Measurements from ENCODE around the gene THY1.
"Not testable (repeated sequence)": the region's sequence is repeated elsewhere in the genome, so short reads cannot be mapped to it uniquely, and the experiment has no call there.

The THY1 gene

GRCh38 chr11:119419834-119420492, 3.0 kb downstream of the THY1 start:
- in situ Hi-C loops (cut with MboI; ENCODE audit: low sequenced_read_pairs), result no loop called here

- in situ Hi-C loops (cut with MboI; ENCODE audit: low sequenced_read_pairs), result no loop called here
Measured at GRCh38 chr11:119419246-119419645, 3.7 kb downstream of the THY1 start.

GRCh38 chr11:119418759-119419158, 4.2 kb downstream of the THY1 start:
- in situ Hi-C loops (cut with MboI; ENCODE audit: low sequenced_read_pairs), result no loop called here

- in situ Hi-C loops (cut with MboI; ENCODE audit: low sequenced_read_pairs), result no loop called here
Measured at GRCh38 chr11:119417726-119418540, 5.0 kb downstream of the THY1 start.

GRCh38 chr11:119416606-119417580, 6.1 kb downstream of the THY1 start:
- in situ Hi-C loops (cut with MboI; ENCODE audit: low sequenced_read_pairs), result no loop called here

- in situ Hi-C loops (cut with MboI; ENCODE audit: low sequenced_read_pairs), result no loop called here
Measured at GRCh38 chr11:119415966-119416365, 7.0 kb downstream of the THY1 start.

- in situ Hi-C loops (cut with MboI; ENCODE audit: low sequenced_read_pairs), result no loop called here
Measured at GRCh38 chr11:119415517-119415916, 7.5 kb downstream of the THY1 start.

GRCh38 chr11:119414734-119415133, 8.2 kb downstream of the THY1 start:
- in situ Hi-C loops (cut with MboI; ENCODE audit: low sequenced_read_pairs), result no loop called here

- in situ Hi-C loops (cut with MboI; ENCODE audit: low sequenced_read_pairs), result no loop called here
Measured at GRCh38 chr11:119414321-119414720, 8.7 kb downstream of the THY1 start.

GRCh38 chr11:119412072-119412471, 10.9 kb downstream of the THY1 start:
- in situ Hi-C loops (cut with MboI; ENCODE audit: low sequenced_read_pairs), result no loop called here

GRCh38 chr11:119410501-119410900, 12.5 kb downstream of the THY1 start:
- in situ Hi-C loops (cut with MboI; ENCODE audit: low sequenced_read_pairs), result no loop called here

- in situ Hi-C loops (cut with MboI; ENCODE audit: low sequenced_read_pairs), result no loop called here
Measured at GRCh38 chr11:119409731-119410130, 13.2 kb downstream of the THY1 start.

GRCh38 chr11:119406005-119406404, 17.0 kb downstream of the THY1 start:
- in situ Hi-C loops (cut with MboI; ENCODE audit: low sequenced_read_pairs), result no loop called here

- in situ Hi-C loops (cut with MboI; ENCODE audit: low sequenced_read_pairs), result not testable (repeated sequence)
Measured at GRCh38 chr11:119405448-119405847, 17.5 kb downstream of the THY1 start.

GRCh38 chr11:119404872-119405271, 18.1 kb downstream of the THY1 start:
- in situ Hi-C loops (cut with MboI; ENCODE audit: low sequenced_read_pairs), result no loop called here

- in situ Hi-C loops (cut with MboI; ENCODE audit: low sequenced_read_pairs), result no loop called here
Measured at GRCh38 chr11:119403021-119403420, 20.0 kb downstream of the THY1 start.

GRCh38 chr11:119402470-119402869, 20.5 kb downstream of the THY1 start:
- in situ Hi-C loops (cut with MboI; ENCODE audit: low sequenced_read_pairs), result no loop called here

GRCh38 chr11:119400860-119401259, 22.1 kb downstream of the THY1 start:
- in situ Hi-C loops (cut with MboI; ENCODE audit: low sequenced_read_pairs), result no loop called here

- in situ Hi-C loops (cut with MboI; ENCODE audit: low sequenced_read_pairs), result no loop called here
Measured at GRCh38 chr11:119397740-119398139, 25.2 kb downstream of the THY1 start.

GRCh38 chr11:119396835-119397234, 26.1 kb downstream of the THY1 start:
- in situ Hi-C loops (cut with MboI; ENCODE audit: low sequenced_read_pairs), result no loop called here

- in situ Hi-C loops (cut with MboI; ENCODE audit: low sequenced_read_pairs), result no loop called here
Measured at GRCh38 chr11:119391275-119391674, 31.7 kb downstream of the THY1 start.
